ENCODE results near the gene SOWAHC.

SOWAHC gene

DNA sequence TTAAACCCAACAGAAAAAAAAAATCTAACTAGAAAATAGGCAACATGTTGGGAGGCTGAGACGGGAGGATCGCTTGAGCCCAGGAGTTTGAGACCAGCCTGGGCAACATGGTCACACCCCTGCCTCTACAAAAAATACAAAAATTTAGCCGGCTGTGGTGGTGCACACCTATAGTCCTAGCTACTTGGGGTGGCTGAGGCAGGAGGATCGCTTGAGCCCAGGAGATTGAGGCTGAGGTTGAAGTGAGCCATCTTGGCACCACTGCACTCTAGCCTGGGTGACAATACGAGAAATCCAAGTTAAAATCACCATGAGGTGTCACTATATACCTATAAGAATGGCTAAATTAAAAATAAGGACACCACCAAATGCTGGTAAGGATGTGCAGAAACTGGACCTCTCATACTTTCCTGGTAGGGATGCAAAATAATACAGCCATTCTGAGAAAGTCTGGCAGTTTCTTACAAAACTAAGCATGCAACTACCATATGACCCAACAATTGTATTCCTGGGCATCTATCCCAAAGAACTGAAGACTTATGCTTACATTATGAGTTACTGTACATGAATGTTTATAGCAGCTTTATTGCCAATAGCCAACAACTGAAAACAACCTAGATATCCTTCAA is 2.6 kb upstream of the SOWAHC start:
- Histone ChIP-seq H3K4me3 (peak overlapping the region; percentile 100), H3K9me3 (ENCODE audit: low read depth, low read length) (no peaks in the 10 kb centered on the region), H3K36me3 (ENCODE audit: insufficient read depth, low read length) (no peaks in the 10 kb centered on the region), H3K9ac (ENCODE audit: insufficient read length) (peak overlapping the region; percentile 98), H3K27ac (no peak overlapping the region)
- TF ChIP-seq EZH2 (IDR thresholded peaks at IDR 0.05) (no peak), FOXP2 (optimal IDR thresholded peaks at IDR 0.05; ENCODE audit: control extremely low read depth, extremely low read length, insufficient read depth) (no peak), POLR2AphosphoS5 (IDR thresholded peaks at IDR 0.05; ENCODE audit: borderline replicate concordance, low read depth, low read length) (no peak)
- DNase-seq (ENCODE audit: low read depth, low spot score), result no peak

DNA sequence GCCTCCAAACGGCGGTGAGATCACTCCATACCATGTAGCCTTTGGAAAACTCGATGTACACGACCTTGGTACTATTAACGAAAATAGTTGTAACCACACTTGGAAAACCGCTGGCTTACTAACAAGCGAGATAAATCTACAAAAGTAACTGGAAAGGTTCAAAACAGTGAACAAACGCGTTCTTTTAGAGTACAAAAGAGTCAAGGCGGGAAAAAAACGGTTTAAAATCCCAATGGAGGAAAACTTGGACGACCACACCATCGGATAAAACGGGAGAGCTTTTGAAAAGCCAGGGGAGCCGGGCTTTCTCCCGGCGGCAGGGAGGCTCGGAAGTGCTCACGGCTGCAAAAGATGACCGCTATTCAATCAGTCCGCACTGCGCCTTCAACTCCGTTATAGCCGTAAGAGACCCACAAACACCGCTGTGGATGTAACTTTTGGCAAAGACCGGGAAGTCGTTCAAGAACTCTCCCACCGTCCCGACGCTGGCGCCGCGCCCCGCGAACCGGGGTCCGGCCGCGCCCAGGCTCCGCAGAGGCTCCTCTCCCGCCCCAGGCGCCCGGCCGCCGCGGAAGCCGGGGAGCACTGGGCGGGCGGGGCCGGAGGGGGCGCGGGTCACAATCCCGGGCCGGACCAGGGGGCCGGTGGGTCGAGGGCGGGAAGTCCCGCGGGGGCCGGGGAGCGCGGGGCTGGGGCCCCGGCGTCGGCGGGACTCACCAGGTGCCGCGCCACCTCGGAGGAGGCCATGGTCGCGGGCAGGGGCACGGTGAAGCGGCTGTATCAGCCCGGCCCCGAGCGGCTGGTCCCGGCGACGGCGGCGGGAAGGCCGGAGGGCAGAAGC is 863 bp upstream of the SOWAHC start:
- peak overlapping the region; percentile 89 for H3K27ac ChIP-seq
- no peaks in the 10 kb centered on the region for H3K36me3 ChIP-seq (ENCODE audit: insufficient read depth, low read length)
- no peaks in the 10 kb centered on the region for H3K9me3 ChIP-seq (ENCODE audit: low read depth, low read length)
- peak overlapping the region; percentile 98 for H3K9ac ChIP-seq (ENCODE audit: insufficient read length)
- DNase-seq (ENCODE audit: low read depth, low spot score), result no peak
- TF ChIP-seq EZH2 (IDR thresholded peaks at IDR 0.05), result no peak
- no peak for TF ChIP-seq POLR2AphosphoS5 (IDR thresholded peaks at IDR 0.05; ENCODE audit: borderline replicate concordance, low read depth, low read length)
- no peak for TF ChIP-seq FOXP2 (optimal IDR thresholded peaks at IDR 0.05; ENCODE audit: control extremely low read depth, extremely low read length, insufficient read depth)
- peak overlapping the region; percentile 100 for H3K4me3 ChIP-seq

DNA sequence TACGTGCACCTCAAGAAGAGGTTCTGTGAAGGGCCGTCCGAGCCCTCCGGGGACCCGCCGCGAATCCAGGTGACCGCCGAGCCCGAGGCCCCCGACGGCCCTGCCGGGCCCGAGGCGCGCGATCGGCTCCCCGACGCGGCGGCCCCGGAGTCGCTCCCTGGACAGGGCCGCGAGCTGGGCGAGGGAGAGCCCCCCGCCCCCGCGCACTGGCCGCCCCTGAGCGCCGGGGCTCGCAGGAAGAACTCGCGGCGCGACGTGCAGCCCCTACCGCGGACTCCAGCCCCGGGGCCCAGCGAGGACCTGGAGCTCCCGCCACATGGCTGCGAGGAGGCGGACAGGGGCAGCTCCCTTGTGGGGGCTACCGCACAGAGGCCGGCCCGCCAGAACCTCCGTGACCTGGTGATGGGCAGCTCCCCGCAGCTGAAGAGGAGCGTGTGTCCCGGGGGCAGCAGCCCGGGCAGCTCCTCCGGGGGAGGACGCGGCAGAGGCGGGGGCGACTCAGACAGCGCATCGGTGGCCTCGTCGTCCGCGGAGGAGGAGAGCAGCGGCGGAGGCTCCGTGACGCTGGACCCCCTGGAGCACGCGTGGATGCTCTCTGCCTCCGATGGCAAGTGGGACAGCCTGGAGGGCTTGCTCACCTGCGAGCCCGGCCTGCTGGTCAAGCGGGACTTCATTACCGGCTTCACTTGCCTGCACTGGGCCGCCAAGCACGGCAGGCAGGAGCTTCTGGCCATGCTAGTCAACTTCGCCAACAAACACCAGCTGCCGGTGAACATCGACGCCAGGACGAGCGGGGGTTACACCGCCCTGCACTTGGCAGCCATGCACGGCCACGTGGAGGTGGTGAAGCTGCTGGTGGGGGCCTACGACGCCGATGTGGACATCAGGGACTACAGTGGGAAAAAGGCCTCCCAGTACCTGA is 812 bp downstream of the SOWAHC start:
- Histone ChIP-seq H3K9ac (ENCODE audit: insufficient read length) (peak overlapping the region; percentile 61), H3K36me3 (ENCODE audit: insufficient read depth, low read length) (no peaks in the 10 kb centered on the region), H3K27ac (no peak overlapping the region), H3K9me3 (ENCODE audit: low read depth, low read length) (no peaks in the 10 kb centered on the region), H3K4me3 (peak overlapping the region; percentile 100)
- TF ChIP-seq POLR2AphosphoS5 (IDR thresholded peaks at IDR 0.05; ENCODE audit: borderline replicate concordance, low read depth, low read length) (no peak), EZH2 (IDR thresholded peaks at IDR 0.05) (no peak), FOXP2 (optimal IDR thresholded peaks at IDR 0.05; ENCODE audit: control extremely low read depth, extremely low read length, insufficient read depth) (no peak)
- no peak for DNase-seq (ENCODE audit: low read depth, low spot score)

DNA sequence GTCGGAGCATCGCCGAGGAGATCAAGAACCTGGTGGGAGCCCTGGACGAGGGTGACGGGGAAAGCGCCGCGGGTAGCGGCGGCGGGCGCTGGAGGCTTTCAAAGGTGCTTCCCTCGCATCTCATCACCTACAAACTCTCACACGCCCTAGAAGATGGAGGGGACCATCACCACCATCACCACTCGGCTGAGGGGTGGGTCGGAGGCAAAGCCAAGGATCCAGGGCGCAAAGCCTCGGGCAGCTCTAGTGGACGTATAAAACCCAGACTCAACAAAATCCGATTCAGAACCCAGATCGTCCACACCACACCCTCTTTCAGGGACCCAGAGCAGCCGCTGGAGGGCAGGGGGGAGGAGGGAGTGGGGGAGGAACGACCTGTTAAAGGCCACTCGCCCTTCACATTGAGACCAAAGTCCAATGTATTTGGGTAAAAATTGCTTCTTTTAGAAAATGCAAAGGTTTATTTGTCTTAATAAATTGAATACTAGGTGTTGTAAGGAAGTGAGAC is 1.5 kb downstream of the SOWAHC start:
- peak overlapping the region; percentile 44 for H3K4me3 ChIP-seq
- no peak overlapping the region for H3K9ac ChIP-seq (ENCODE audit: insufficient read length)
- no peak for DNase-seq (ENCODE audit: low read depth, low spot score)
- H3K9me3 ChIP-seq (ENCODE audit: low read depth, low read length), result no peaks in the 10 kb centered on the region
- no peak for TF ChIP-seq EZH2 (IDR thresholded peaks at IDR 0.05)
- no peak for TF ChIP-seq POLR2AphosphoS5 (IDR thresholded peaks at IDR 0.05; ENCODE audit: borderline replicate concordance, low read depth, low read length)
- no peak for TF ChIP-seq FOXP2 (optimal IDR thresholded peaks at IDR 0.05; ENCODE audit: control extremely low read depth, extremely low read length, insufficient read depth)
- no peaks in the 10 kb centered on the region for H3K36me3 ChIP-seq (ENCODE audit: insufficient read depth, low read length)
- no peak overlapping the region for H3K27ac ChIP-seq

DNA sequence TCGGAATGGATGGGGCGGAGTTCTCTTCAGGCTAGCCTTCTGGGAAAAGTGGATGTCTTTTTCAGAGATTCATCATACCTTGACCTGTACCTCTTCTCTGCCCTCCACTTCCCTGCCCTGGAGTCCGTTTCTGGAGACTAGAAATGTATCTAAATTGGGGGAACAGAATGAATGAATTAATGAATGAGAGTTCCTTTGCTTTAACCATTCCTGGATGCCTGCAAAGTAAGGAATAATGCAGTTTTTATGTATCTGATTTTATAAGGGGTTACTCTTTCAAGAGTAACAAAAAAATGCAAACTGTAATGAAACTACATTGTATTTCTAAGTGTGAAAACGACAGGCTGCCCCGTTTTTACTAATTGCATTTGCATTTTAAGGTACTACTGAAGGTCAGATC is 2.0 kb downstream of the SOWAHC start:
- DNase-seq (ENCODE audit: low read depth, low spot score), result no peak
- Histone ChIP-seq H3K36me3 (ENCODE audit: insufficient read depth, low read length) (no peaks in the 10 kb centered on the region), H3K9me3 (ENCODE audit: low read depth, low read length) (no peaks in the 10 kb centered on the region), H3K9ac (ENCODE audit: insufficient read length) (no peak overlapping the region), H3K4me3 (peak overlapping the region; percentile 44), H3K27ac (no peak overlapping the region)
- no peak for TF ChIP-seq FOXP2 (optimal IDR thresholded peaks at IDR 0.05; ENCODE audit: control extremely low read depth, extremely low read length, insufficient read depth)
- TF ChIP-seq POLR2AphosphoS5 (IDR thresholded peaks at IDR 0.05; ENCODE audit: borderline replicate concordance, low read depth, low read length), result no peak
- TF ChIP-seq EZH2 (IDR thresholded peaks at IDR 0.05), result no peak

DNA sequence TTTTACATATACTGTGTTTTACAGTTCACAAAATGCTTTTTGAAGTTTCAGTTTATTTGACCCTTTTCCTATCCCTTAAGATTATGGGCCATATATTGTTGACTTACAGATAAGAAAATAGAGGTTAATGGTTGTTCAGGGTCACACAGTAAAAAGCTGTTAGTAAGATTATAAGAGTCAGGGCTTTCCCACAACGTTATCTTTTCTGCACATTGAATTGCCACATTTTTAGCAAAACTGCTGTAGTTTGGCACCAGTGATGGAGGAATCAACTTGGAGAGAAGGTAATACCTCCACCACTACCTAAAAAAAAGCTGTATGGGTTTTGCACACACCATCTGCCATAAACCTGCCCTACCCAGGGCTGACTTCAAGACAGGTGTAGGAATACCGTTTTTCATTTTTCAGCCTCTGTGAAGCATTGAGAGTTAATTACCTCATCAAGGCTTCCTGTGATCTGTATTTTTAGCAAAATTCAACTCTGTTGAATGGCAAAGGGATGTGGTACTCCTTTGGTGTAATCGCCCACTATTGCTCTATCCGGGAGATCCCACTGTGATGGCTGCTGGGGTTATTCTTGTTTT is 5.0 kb downstream of the SOWAHC start:
- TF ChIP-seq POLR2AphosphoS5 (IDR thresholded peaks at IDR 0.05; ENCODE audit: borderline replicate concordance, low read depth, low read length) (no peak), EZH2 (IDR thresholded peaks at IDR 0.05) (no peak), FOXP2 (optimal IDR thresholded peaks at IDR 0.05; ENCODE audit: control extremely low read depth, extremely low read length, insufficient read depth) (no peak)
- no peak overlapping the region for H3K9ac ChIP-seq (ENCODE audit: insufficient read length)
- no peak overlapping the region for H3K27ac ChIP-seq
- no peak overlapping the region for H3K4me3 ChIP-seq
- DNase-seq (ENCODE audit: low read depth, low spot score), result no peak
- H3K36me3 ChIP-seq (ENCODE audit: insufficient read depth, low read length), result no peaks in the 10 kb centered on the region
- no peaks in the 10 kb centered on the region for H3K9me3 ChIP-seq (ENCODE audit: low read depth, low read length)

DNA sequence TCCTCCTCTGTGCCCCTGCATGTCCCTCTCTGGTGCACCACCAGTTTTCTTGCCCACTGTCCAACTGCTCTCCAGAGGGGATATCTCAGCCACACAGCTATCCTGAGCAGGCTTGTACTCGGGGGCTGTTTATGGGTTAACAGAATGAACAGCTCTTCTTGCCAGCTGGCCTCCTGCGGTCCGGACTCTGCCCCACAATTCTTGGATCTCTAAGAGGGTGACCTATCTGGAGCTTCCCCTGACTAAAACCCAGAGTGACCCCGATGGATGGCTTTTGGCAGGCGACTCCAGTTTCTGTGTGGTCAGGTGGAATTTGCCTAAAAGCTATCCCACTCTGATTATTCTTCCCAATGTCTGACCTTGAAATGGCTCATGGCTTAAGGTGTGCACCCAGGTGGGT is 9.1 kb downstream of the SOWAHC start:
- no peak for TF ChIP-seq POLR2AphosphoS5 (IDR thresholded peaks at IDR 0.05; ENCODE audit: borderline replicate concordance, low read depth, low read length)

More for the DNA sequence above, 9.1 kb downstream of the SOWAHC start:
- DNase-seq (ENCODE audit: low read depth, low spot score), result no peak
- H3K36me3 ChIP-seq (ENCODE audit: insufficient read depth, low read length), result no peaks in the 10 kb centered on the region
- H3K9me3 ChIP-seq (ENCODE audit: low read depth, low read length), result no peaks in the 10 kb centered on the region
- no peak overlapping the region for H3K4me3 ChIP-seq
- H3K27ac ChIP-seq, result no peak overlapping the region
- no peak overlapping the region for H3K9ac ChIP-seq (ENCODE audit: insufficient read length)
